Osteoblast (primary cell): ENCODE measurements around the gene PLXNA2. TPM values are rescaled to one million over a fixed set of nuclear protein-coding genes. Genes with fewer than 3 reads are reported as not detected.

Experiments
- DNase-seq: peaks from one replicate; pipeline ENCODE4 v3.0.0; 2011; ENCODE audit warnings: low spot score, mixed read lengths; ENCODE audit not compliant: insufficient read length; ENCODE audit errors: missing footprints
- H2AFZ ChIP-seq: 2 replicates; pipeline ENCODE4 v1.6.0; 2011; ENCODE audit warnings: mild to moderate bottlenecking, low read length
- H3K27ac ChIP-seq: 2 replicates; pipeline ENCODE4 v1.5.1; 2011; ENCODE audit warnings: mild to moderate bottlenecking, low read depth, low read length, moderate library complexity
- H3K27me3 ChIP-seq: 2 replicates; pipeline ENCODE4 v1.6.0; 2012; ENCODE audit warnings: mild to moderate bottlenecking, control low read depth, inconsistent platforms, low read length, moderate library complexity; ENCODE audit not compliant: insufficient read depth
- H3K36me3 ChIP-seq: 2 replicates; pipeline ENCODE4 v1.5.1; 2011; ENCODE audit warnings: mild to moderate bottlenecking, low read length, control low read depth, moderate library complexity; ENCODE audit not compliant: insufficient read depth
- H3K4me1 ChIP-seq: 2 replicates; pipeline ENCODE4 v1.5.1; 2011; ENCODE audit warnings: mild to moderate bottlenecking, low read length, control low read depth, moderate library complexity; ENCODE audit not compliant: insufficient read depth
- H3K4me2 ChIP-seq: 2 replicates; pipeline ENCODE4 v1.6.0; 2011; ENCODE audit warnings: mild to moderate bottlenecking, low read length; ENCODE audit not compliant: insufficient read depth
- H3K4me3 ChIP-seq: fragments of 200-600 bp; sonication (generic); 3 replicates; pipeline ENCODE4 v1.5.1; 2012; ENCODE audit warnings: mild to moderate bottlenecking, low read length, inconsistent platforms; ENCODE audit not compliant: insufficient read depth
- H3K79me2 ChIP-seq: 2 replicates; pipeline ENCODE4 v1.6.0; 2012; ENCODE audit warnings: mild to moderate bottlenecking, low read length, control low read depth, inconsistent platforms; ENCODE audit not compliant: insufficient read depth
- H3K9me3 ChIP-seq: 2 replicates; pipeline ENCODE4 v1.5.1; 2011; ENCODE audit warnings: low read depth, low read length, control low read depth
- H4K20me1 ChIP-seq: 2 replicates; pipeline ENCODE4 v1.6.0; 2012; ENCODE audit warnings: mild to moderate bottlenecking, low read length, control low read depth; ENCODE audit not compliant: insufficient read depth
- CTCF ChIP-seq: IDR thresholded peaks from 2 replicates; pipeline ENCODE4 v1.5.1; 2011; ENCODE audit warnings: mild to moderate bottlenecking, low read depth, low read length, moderate library complexity; ENCODE audit errors: extremely low read depth
- total RNA-seq: library from RNA; depleted of rRNA; stranded (reverse); fragments of >200 nt; gene quantifications from 2 replicates; pipeline ENCODE4 v1.2.3, GENCODE V29; 2012

Gene PLXNA2
- total RNA-seq, 1 donor: 3.3 TPM

- H3K4me3 ChIP-seq: no peak overlapping the region
- no peaks in the 10 kb centered on the region for H3K36me3 ChIP-seq
- no peaks in the 10 kb centered on the region for H3K9me3 ChIP-seq
- no peak for DNase-seq
- H3K27ac ChIP-seq: no peak overlapping the region
- H3K79me2 ChIP-seq: no peaks in the 10 kb centered on the region
- H3K4me2 ChIP-seq: no peak overlapping the region
- peaks cover 26% of the 10 kb centered on the region for H3K4me1 ChIP-seq
- H3K27me3 ChIP-seq: no peaks in the 10 kb centered on the region
- H2AFZ ChIP-seq: no peak overlapping the region
- no peaks in the 10 kb centered on the region for H4K20me1 ChIP-seq
- TF ChIP-seq CTCF: no peak
Measured at GRCh38 chr1:208003241-208003640, 240.9 kb downstream of the PLXNA2 start.

GRCh38 chr1:208002672-208003071, 241.5 kb downstream of the PLXNA2 start:
- no peaks in the 10 kb centered on the region for H3K36me3 ChIP-seq
- no peak overlapping the region for H3K4me2 ChIP-seq
- H3K27ac ChIP-seq: no peak overlapping the region
- peaks cover 20% of the 10 kb centered on the region for H3K4me1 ChIP-seq
- no peak overlapping the region for H2AFZ ChIP-seq
- no peaks in the 10 kb centered on the region for H3K27me3 ChIP-seq
- no peaks in the 10 kb centered on the region for H3K9me3 ChIP-seq
- no peak for TF ChIP-seq CTCF
- no peak overlapping the region for H3K4me3 ChIP-seq
- DNase-seq: no peak
- no peaks in the 10 kb centered on the region for H4K20me1 ChIP-seq
- no peaks in the 10 kb centered on the region for H3K79me2 ChIP-seq

GRCh38 chr1:208002078-208002477, 242.1 kb downstream of the PLXNA2 start:
- peaks cover 14% of the 10 kb centered on the region for H3K4me1 ChIP-seq
- H3K9me3 ChIP-seq: no peaks in the 10 kb centered on the region
- no peaks in the 10 kb centered on the region for H3K27me3 ChIP-seq
- no peak overlapping the region for H3K27ac ChIP-seq
- no peak overlapping the region for H2AFZ ChIP-seq
- H3K4me2 ChIP-seq: no peak overlapping the region
- no peaks in the 10 kb centered on the region for H4K20me1 ChIP-seq
- H3K36me3 ChIP-seq: no peaks in the 10 kb centered on the region
- TF ChIP-seq CTCF: no peak
- DNase-seq: no peak
- no peaks in the 10 kb centered on the region for H3K79me2 ChIP-seq
- no peak overlapping the region for H3K4me3 ChIP-seq

- no peak for TF ChIP-seq CTCF
- Histone ChIP-seq H4K20me1 (no peaks in the 10 kb centered on the region), H3K4me1 (peaks cover 8% of the 10 kb centered on the region), H3K9me3 (no peaks in the 10 kb centered on the region), H3K79me2 (no peaks in the 10 kb centered on the region), H3K4me2 (no peak overlapping the region), H3K4me3 (no peak overlapping the region), H3K36me3 (no peaks in the 10 kb centered on the region), H2AFZ (no peak overlapping the region), H3K27ac (no peak overlapping the region), H3K27me3 (peaks cover 14% of the 10 kb centered on the region)
- DNase-seq: no peak
Measured at GRCh38 chr1:208000504-208000903, 243.7 kb downstream of the PLXNA2 start.
